Measurements from ENCODE around the gene NEURL1.
"Not testable (repeated sequence)": the region's sequence is repeated elsewhere in the genome, so short reads cannot be mapped to it uniquely, and the experiment has no call there.

Gene NEURL1

GRCh38 chr10:103587073-103587472 lies 93.6 kb downstream of the NEURL1 start:
- DNase-seq (ENCODE audit: low spot score), result no peak

GRCh38 chr10:103589074-103589630 lies 95.6 kb downstream of the NEURL1 start:
- DNase-seq (ENCODE audit: low spot score), result no peak

- DNase-seq (ENCODE audit: low spot score), result no peak
Observed at GRCh38 chr10:103590060-103590459, 96.6 kb downstream of the NEURL1 start.

DNA sequence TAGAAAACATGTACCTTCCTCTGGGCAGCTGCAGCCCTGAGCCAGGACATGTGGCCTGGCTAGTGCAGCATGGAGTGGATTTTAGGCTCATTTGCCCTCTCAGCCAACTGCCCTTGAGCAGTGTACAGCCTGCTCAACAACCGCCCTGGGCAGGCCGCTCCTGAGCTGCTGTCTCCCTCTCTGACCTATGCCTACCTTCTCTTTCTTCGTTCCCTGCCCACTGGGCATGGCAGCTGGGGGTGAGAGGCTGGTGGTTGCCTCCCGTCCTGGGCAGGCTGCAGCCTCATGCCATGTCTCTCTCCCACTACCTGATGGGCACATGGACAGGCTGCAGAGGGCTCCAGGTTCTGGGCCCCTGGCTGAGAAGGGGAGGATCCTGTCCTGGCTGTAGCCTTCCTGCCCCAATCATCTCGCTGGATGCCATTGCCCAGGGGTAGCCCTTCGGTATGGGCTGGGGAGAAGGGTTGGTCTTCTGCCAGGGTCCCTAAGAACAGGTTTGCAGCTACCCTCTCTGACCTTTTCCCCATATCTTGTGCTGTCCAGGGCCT lies 97.3 kb downstream of the NEURL1 start:
- no peak for DNase-seq (ENCODE audit: low spot score)

DNA sequence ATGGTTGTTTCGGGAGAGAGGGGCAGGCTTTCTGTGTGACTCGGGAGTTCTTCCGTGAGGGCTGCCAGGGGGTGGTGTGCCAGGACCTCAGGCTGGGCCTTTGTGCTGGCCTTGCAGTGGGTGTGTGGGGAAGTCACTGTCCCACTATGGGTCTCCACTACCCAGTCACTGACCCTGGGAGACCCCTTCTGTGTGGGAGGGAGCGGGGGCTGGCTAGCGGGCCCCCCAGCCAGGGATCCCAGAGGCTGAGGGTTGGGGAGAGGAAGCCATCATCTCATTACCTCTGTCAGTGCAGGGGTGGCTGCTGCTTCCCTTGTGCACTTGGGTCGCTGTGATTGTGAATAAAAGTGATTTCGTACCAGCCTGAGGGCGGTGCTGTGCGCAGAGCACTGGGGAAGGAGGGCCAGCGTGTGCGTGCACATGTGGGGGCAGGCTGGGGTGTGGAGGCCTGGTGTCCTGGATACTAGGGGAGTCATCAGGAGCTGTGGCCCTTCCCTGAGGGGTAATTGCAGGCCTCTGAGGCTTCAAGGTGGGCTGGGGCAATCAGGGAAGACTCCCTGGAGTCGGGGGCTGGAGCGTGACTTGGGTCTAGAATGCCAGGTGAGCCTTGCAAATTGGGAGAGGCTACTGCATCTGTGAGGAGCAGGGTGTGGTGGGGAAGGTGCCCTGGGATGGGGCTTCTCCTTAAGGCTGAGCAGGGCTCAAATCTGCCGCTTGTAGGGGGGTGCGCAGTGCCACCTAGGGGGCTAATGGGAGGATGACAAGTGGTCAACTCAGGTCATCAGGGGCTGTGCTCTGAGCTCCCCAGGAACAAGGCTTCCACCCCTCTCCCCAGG lies 98.9 kb downstream of the NEURL1 start:
- DNase-seq (ENCODE audit: low spot score), result peak; percentile 26

GRCh38 chr10:103593022-103593570 lies 99.6 kb downstream of the NEURL1 start:
- DNase-seq (ENCODE audit: low spot score), result no peak

GRCh38 chr10:103595933-103596726 lies 102.6 kb downstream of the NEURL1 start:
- no peak for DNase-seq (ENCODE audit: low spot score)

DNA sequence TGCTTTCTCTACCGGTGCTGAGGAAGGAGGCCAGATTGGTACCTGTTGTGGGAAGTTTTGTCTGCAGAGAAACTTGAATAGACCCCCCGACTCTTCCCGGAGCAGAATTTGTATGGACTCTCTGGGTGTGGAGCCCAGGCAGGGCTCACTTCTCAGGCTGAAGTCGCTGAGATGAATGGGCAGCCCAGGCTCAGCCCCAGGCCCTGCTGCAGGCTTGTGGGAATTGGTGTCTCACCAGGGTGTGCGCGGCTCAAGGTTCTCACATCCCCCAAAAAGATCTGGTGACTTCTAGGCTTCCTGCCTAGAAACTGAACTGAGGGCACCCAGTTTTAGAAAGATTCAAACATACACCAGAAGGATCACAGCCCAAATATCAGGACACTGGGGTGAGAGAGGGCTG lies 103.5 kb downstream of the NEURL1 start:
- DNase-seq (ENCODE audit: low spot score), result no peak

- DNase-seq (ENCODE audit: low spot score), result peak; percentile 52
Observed at GRCh38 chr10:103598654-103599115, 105.2 kb downstream of the NEURL1 start.

DNA sequence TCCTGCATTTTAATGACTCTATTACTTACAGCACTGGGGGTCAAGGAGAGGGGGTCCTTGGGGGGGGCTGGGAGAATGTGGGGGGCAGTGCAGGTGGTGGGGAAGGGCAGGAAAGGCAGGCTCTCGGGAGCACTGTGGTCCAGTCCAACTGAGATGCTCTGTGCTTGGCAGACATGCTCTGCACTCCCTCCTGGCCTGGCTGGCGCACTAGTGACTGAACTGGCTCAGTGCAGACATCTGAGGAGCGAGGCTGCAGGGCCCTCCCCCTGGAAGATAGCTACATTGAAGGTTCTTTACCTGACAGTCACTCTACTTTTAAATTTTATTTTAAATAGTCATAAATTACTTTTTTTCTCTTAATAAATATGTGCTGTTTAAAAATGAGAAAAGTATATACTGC lies 105.7 kb downstream of the NEURL1 start:
- no peak for DNase-seq (ENCODE audit: low spot score)

DNA sequence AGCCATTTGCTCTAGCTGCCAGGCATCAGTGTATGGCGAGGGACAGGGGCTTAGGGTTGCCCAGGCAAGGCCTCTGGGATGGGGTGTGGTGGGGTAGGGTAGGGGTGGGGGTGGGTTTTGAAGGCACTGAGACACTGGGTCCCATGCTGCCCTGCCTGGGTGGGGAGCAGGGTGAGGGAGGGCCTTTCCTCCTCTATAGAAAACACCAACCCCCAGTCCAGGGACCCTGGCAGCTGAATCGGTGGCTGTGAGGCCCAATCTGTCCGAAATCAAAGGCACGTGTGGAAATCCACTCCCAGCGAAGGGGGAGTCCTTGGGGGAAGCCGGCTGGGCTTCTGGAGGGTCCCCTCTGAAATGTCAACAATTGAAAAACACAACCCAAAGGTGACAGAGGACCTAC lies 106.4 kb downstream of the NEURL1 start:
- DNase-seq (ENCODE audit: low spot score), result no peak

DNA sequence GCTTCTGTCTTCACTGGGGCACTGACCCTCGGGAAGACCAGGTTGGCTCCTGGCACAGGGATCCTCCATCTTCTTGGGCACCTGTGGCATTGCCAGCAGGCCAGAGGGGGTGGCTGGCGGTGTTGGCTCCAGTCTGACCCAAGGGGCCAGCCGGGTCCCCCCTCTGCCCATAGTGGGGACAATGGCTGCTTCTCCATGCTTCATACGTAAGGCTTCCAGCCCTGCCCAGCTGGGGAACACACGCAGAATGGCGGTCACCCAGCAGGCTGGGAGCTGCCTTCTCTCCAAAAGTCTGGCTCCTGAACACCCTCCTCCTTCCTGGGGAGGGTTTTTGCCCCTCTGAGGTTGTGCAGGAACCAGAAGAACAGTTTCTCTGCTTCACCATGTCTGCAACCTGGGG lies 106.8 kb downstream of the NEURL1 start:
- no peak for DNase-seq (ENCODE audit: low spot score)

DNA sequence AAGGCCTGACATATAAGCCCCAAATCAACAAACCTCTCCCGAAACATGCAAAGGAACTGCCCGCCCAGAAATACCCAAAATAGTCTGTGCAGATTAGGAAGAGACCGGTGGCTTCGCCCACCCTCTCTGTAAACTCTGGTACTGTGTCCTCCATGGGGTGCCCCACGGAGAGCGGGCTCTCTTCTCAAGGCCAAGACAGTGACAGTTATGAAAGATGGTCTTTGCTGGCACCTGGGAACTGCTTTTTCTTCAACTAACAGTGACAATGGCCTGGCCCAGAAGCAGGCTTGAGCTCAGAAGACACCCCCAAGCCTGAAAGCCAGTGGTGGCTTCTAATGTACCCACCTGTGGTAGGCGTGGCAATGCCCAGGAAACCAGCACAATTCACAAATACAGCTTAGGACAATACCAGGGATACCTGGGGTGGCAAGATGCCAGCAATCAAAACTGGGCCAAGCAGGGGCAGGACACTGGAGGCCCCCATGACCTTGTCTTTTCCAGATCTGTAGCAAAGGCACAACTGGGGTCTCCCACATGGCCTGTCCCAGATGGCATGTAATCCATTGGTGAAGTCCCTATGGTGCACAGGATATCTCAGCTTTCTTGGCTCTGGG lies 107.6 kb downstream of the NEURL1 start:
- no peak for DNase-seq (ENCODE audit: low spot score)

- DNase-seq (ENCODE audit: low spot score), result no peak
Observed at GRCh38 chr10:103602028-103602851, 108.7 kb downstream of the NEURL1 start.

DNA sequence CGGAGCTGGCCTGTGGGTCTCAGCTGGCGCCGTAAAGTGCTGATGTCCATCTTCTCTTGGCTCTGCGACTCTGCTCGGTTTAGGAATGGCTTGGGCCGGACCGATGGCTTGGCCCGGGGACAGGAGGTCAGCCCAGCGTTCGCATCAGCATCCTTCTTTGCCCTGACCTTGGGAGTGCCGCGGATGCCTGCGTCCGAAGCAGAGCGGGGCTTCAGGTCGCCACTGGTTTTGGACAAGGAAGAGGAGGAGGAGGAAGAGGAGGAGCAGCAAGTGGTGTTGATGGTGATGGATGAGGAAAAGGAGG lies 109.3 kb downstream of the NEURL1 start:
- DNase-seq (ENCODE audit: low spot score), result no peak

GRCh38 chr10:103603382-103603781 lies 109.9 kb downstream of the NEURL1 start:
- DNase-seq (ENCODE audit: low spot score), result no peak

- DNase-seq (ENCODE audit: low spot score), result peak; percentile 14
Observed at GRCh38 chr10:103605359-103606096, 112.0 kb downstream of the NEURL1 start.

GRCh38 chr10:103606097-103606438 lies 112.6 kb downstream of the NEURL1 start:
- not testable (repeated sequence) for DNase-seq (ENCODE audit: low spot score)

DNA sequence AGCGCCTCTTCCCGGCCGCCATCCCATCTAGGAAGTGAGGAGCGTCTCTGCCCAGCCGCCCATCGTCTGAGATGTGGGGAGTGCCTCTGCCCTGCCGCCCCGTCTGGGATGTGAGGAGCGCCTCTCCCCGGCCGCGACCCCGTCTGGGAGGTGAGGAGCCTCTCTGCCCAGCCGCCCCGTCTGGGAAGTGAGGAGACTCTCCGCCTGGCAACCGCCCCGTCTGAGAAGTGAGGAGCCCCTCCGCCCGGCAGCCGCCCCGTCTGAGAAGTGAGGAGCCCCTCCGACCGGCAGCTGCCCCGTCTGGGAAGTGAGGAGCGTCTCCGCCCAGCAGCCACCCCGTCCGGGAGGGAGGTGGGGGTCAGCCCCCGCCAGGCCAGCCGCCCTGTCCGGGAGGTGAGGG lies 113.5 kb downstream of the NEURL1 start:
- DNase-seq (ENCODE audit: low spot score), result not testable (repeated sequence)

DNA sequence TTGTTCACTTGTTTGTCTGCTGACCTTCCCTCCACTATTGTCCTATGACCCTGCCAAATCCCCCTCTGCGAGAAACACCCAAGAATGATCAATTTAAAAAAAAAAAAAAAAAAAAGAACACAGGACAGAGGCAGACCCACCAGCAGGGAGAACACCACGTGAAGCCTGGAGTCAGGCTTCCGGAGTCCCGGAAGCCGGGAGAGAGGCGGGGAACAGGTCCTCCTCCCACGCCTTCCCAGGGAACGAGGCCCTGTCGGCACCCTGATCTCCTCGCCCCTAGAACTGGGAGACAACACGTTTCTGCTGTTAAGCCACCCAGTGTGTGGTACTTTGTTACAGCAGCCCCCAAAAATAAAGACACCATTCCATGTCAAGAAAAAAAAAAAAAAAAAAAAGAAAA lies 114.6 kb downstream of the NEURL1 start:
- DNase-seq (ENCODE audit: low spot score), result not testable (repeated sequence)

Data from kidney capillary endothelial cell (primary cell).